Stimulated activated CD8-positive, alpha-beta memory T cell treated with anti-CD3 and anti-CD28 coated beads, Interleukin-7, amount 100 ng/mL, for 4 hours (primary cell): Measurements from ENCODE around the gene TPGS1.

ENCODE experiments used
- DNase-seq, 2 donors: peaks; one replicate each; pipeline ENCODE4 v3.0.0-alpha.2; 2020; ENCODE audit warnings: low read depth in 2 of 2

Gene TPGS1

GRCh38 chr19:518598-519231, 11.4 kb downstream of the TPGS1 start:
- peak in 1 of 2 donors; percentile 60 for DNase-seq

GRCh38 chr19:519449-519865, 12.2 kb downstream of the TPGS1 start:
- no peak for DNase-seq

DNA sequence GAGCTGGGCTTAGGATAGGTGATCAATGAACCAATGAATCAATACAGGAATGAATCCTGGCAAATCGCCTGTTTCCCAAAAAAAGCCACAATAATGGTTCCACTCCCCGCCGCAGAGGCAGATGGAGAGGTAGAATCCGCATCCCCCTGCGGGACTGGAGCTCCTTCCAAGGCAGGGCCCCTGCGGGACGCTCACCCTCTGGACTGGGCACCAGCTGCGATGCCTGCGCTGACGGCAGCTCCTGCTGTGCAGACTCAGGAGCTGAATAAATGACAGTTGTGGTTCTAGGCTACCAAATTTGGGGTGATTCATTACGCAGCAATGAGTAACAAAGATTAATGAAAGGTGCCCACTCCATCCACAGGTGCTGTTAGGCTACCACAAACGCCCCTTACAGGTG, 15.4 kb downstream of the TPGS1 start:
- DNase-seq = no peak

DNA sequence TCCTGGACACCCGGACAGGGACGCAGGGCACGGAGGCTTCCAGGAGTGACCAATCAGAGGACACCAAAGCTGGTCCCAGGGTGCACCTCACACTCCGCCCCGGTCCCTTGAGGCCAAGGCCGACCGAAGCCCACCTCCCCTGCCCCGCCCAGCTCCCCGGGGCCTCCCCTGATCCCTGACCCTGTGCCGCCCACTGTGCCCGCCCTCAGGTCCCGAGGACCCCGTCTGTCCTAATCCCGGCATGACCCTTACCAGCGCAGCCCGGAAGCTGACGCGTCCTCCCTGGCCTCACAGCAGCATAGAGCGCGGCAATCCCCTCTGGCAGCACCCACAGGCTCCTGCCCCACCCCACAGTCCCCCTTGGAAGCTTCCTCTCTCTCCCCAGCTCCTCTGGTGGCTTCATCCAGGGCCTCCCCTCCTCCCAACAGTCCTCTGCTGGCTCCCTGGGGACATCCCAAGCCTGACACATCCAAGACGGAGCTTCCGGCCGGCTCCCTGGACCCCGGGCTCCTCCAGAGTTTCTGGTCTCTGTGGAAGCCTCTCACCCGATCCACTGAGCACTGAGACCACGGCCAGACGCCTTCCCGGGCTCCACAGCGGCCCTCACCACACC, 16.9 kb downstream of the TPGS1 start:
- no peak for DNase-seq

GRCh38 chr19:525029-525428, 17.7 kb downstream of the TPGS1 start:
- no peak for DNase-seq

GRCh38 chr19:525857-526419, 18.6 kb downstream of the TPGS1 start:
- DNase-seq = no peak

- DNase-seq = no peak
These were observed 23.1 kb downstream of the TPGS1 start for GRCh38 chr19:530134-531008.

DNA sequence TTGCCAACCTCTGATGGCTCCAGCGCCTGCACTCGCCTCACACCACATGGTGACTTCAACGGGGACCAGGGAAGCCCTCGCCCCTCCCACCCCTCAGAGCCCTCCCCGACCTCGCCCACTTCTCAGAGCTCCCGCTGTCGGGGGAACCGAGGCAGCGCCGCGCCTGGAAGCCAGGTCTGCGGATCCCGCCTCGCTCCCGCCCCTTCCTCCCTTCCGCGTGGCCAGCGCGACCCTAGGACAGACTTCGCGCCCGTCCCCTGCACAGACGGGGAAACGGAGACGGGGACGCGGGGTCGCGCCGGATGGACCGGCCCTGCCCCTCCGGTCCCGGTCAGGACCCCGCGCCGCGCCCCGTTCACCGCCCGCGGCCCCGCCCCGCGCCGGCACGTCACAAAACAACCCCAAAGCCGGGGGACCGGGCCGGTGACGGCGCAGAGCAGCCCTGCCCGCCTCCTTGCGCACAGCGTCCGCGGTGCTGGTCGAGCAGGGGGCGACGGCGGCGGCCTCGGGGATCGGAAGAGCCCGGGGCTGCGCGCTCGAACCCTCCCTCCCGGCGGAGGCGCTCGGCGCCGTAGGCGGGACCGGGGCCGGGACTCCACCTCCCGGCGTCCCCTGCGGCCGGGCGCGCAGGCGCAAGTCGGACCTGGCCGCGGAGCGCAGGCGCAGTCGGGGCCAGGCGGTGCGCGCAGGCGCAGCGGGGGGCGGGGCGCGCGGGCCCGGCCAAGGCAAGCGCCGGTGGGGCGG, 23.9 kb downstream of the TPGS1 start:
- DNase-seq = peak; percentile 69 to 78

GRCh38 chr19:531753-532560, 24.7 kb downstream of the TPGS1 start, which contains the start of gene CDC34:
CDC34 (plus strand) TSS chr19:531760; CDS start chr19:531932, 172 bp downstream.
- no peak for DNase-seq

- no peak for DNase-seq
These were observed 25.5 kb downstream of the TPGS1 start for GRCh38 chr19:532561-533363.

DNA sequence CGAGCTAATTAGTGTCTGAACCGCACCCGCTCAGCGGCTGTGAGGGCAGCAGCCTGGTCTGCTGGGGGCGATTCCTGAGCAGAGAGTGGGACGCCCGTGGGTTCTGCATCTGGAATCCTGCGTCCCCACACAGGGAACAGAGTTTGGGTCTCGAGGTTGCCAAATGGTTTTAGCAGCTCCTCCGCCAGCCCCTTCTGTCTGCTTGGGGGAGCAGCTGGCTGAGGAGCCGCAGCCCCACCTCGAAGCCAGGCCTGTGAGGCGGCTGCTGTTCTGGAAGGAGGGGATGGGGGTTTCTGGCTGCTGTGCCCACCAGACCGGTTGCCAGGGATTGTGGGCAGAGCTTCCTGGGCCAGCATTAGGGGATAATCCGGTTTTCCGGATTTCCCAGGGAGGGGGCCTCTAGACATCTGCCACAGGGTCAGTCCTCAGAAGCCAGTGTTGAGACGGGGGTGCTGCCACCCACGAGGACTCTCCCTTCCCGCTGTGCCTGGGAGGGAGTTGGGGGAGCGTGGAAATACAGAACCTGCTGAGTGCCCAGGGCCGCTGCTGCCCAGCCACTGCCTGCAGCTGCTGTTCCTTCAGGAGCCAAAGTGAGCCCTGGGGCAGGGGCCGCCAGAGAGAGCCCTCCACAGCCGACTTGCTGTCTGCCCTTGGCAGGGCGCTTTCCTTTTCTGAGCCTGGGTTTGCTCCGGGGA, 26.2 kb downstream of the TPGS1 start:
- DNase-seq = no peak

GRCh38 chr19:534088-534487, 26.8 kb downstream of the TPGS1 start:
- DNase-seq = no peak

GRCh38 chr19:535017-535835, 27.9 kb downstream of the TPGS1 start:
- DNase-seq = no peak

DNA sequence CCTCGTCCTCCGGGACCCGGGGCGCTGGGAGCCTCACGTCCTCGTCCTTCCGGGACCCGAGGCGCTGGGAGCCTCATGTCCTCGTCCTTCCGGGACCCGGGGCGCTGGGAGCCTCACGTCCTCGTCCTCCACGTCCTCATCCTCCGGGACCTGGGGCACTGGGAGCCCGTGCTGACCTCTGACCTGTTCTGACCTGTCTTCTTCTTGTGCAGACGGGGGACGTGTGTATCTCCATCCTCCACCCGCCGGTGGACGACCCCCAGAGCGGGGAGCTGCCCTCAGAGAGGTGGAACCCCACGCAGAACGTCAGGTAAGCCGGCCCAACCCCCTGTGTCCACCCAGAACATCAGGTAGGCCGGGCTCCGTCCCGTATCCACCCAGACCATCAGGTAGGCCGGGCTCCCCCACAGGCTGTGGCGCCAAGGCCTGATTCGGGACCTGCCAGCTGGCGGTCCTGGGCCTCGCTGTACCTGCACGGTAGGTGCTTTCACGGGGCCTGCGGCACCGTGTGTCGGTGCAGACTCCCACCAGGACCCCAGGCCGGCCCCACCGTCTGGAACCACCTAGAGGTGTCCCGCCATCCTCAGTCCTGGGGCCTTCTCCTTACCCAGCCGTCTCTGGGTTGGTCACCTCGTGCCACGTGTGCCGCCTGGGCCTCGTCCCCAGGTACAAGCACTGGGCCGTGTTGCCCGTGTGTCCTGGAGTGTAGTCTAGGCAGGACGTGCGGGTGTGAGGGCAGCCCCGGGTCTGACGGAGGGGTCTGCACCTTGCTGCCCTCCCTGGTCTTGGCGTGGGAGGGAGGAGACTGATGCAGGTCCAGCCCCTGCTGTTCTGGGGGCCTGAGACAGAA, 29.0 kb downstream of the TPGS1 start:
- no peak for DNase-seq

DNA sequence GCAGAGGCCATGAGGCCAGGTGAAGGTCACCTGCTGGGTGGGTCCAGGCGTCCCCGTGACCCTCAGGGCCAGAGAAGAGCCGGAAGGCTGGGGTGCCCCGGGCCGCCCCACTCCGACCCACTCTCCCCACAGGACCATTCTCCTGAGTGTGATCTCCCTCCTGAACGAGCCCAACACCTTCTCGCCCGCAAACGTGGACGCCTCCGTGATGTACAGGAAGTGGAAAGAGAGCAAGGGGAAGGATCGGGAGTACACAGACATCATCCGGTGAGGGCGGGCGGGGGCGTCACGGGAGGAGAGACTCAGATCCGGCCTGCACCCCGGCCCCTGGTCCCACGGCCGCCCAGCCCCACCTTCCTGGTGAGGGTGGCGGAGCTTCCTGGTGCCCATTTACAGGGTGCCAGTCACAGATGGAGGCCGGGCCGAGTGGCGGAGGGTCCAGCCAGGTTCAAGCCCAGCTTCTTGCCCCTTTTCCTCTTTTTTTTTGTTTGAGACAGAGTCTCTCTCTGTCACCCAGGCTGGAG, 29.6 kb downstream of the TPGS1 start:
- DNase-seq = no peak

GRCh38 chr19:538641-539428, 31.5 kb downstream of the TPGS1 start:
- DNase-seq = no peak
